ENCODE results near the gene KCP.

KCP gene

DNA sequence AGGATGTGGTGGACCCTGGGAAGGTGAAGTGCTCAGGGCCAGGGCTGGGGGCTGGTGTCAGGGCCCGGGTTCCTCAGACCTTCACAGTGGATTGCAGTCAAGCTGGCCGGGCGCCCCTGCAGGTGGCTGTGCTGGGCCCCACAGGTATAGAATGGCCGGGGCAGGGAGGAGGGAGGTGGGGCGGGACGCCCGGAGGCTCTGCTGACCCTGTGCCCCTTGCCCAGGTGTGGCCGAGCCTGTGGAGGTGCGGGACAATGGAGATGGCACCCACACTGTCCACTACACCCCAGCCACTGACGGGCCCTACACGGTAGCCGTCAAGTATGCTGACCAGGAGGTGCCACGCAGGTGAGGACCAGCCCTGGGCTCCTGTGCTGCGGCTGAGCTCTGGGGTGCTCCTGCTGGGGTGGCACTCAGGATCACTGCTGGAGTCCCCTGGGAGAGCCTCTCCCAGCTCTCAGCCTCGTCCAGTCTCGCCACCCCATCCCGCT is 62.7 kb downstream of the KCP start:
- H3K27me3 ChIP-seq (ENCODE audit: insufficient read depth, poor library complexity, severe bottlenecking), result no peaks in the 10 kb centered on the region
- no peak overlapping the region for H3K4me3 ChIP-seq (replicated peaks; ENCODE audit: insufficient read depth, low read length)
- H3K27ac ChIP-seq (replicated peaks), result no peak overlapping the region
- no peak for DNase-seq (ENCODE audit: low read depth in 1 of 2, low spot score in 1 of 2)
- no peak for TF ChIP-seq POLR2AphosphoS5 (IDR thresholded peaks at IDR 0.05; ENCODE audit: low read depth)
- no peak for TF ChIP-seq SPI1 (IDR thresholded peaks at IDR 0.05; ENCODE audit: borderline replicate concordance, low read depth)
- TF ChIP-seq GABPA (IDR thresholded peaks at IDR 0.05; ENCODE audit: low read depth), result no peak
- TF ChIP-seq, protein P1, sequence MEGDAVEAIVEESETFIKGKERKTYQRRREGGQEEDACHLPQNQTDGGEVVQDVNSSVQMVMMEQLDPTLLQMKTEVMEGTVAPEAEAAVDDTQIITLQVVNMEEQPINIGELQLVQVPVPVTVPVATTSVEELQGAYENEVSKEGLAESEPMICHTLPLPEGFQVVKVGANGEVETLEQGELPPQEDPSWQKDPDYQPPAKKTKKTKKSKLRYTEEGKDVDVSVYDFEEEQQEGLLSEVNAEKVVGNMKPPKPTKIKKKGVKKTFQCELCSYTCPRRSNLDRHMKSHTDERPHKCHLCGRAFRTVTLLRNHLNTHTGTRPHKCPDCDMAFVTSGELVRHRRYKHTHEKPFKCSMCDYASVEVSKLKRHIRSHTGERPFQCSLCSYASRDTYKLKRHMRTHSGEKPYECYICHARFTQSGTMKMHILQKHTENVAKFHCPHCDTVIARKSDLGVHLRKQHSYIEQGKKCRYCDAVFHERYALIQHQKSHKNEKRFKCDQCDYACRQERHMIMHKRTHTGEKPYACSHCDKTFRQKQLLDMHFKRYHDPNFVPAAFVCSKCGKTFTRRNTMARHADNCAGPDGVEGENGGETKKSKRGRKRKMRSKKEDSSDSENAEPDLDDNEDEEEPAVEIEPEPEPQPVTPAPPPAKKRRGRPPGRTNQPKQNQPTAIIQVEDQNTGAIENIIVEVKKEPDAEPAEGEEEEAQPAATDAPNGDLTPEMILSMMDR (IDR thresholded peaks at IDR 0.05; ENCODE audit: insufficient read depth, low read length), result no peak
- TF ChIP-seq, protein P2, sequence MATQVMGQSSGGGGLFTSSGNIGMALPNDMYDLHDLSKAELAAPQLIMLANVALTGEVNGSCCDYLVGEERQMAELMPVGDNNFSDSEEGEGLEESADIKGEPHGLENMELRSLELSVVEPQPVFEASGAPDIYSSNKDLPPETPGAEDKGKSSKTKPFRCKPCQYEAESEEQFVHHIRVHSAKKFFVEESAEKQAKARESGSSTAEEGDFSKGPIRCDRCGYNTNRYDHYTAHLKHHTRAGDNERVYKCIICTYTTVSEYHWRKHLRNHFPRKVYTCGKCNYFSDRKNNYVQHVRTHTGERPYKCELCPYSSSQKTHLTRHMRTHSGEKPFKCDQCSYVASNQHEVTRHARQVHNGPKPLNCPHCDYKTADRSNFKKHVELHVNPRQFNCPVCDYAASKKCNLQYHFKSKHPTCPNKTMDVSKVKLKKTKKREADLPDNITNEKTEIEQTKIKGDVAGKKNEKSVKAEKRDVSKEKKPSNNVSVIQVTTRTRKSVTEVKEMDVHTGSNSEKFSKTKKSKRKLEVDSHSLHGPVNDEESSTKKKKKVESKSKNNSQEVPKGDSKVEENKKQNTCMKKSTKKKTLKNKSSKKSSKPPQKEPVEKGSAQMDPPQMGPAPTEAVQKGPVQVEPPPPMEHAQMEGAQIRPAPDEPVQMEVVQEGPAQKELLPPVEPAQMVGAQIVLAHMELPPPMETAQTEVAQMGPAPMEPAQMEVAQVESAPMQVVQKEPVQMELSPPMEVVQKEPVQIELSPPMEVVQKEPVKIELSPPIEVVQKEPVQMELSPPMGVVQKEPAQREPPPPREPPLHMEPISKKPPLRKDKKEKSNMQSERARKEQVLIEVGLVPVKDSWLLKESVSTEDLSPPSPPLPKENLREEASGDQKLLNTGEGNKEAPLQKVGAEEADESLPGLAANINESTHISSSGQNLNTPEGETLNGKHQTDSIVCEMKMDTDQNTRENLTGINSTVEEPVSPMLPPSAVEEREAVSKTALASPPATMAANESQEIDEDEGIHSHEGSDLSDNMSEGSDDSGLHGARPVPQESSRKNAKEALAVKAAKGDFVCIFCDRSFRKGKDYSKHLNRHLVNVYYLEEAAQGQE (IDR thresholded peaks at IDR 0.05; ENCODE audit: insufficient replicate concordance, low read depth), result no peak

DNA sequence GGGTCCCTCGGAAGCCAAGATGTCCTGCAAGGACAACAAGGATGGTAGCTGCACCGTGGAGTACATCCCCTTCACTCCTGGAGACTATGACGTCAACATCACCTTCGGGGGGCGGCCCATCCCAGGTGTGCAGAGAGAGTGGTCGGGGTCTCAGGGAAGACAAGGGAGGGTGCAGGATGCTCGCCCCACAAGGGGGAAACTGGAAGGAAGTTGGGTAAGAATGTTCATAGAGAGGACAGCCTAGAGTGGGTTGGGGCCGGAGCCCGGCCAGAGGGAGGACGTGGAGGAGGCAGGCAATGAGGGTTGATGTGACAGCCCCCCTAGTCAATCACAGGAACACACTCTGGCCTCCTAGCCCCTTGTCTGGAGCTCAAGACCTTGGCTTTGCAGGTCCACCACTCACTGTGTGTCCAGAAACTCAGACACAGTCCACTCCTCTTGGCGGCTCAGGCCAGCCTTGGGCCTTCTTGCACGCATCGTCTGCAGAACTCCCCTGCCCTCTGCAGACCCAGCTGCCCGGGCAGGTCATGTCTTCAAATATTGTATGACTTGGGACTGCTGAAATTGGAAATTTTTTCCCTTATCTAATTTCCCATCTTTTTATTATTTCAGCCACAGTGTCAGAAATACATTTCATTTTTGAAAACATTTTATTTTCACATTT is 63.6 kb downstream of the KCP start:
- no peaks in the 10 kb centered on the region for H3K27me3 ChIP-seq (ENCODE audit: insufficient read depth, poor library complexity, severe bottlenecking)
- H3K27ac ChIP-seq (replicated peaks), result no peak overlapping the region
- TF ChIP-seq, protein P1 (IDR thresholded peaks at IDR 0.05; ENCODE audit: insufficient read depth, low read length), result no peak
- TF ChIP-seq GABPA (IDR thresholded peaks at IDR 0.05; ENCODE audit: low read depth) (no peak), POLR2AphosphoS5 (IDR thresholded peaks at IDR 0.05; ENCODE audit: low read depth) (no peak), SPI1 (IDR thresholded peaks at IDR 0.05; ENCODE audit: borderline replicate concordance, low read depth) (no peak)
- TF ChIP-seq, protein P2 (IDR thresholded peaks at IDR 0.05; ENCODE audit: insufficient replicate concordance, low read depth), result no peak
- no peak for DNase-seq (ENCODE audit: low read depth in 1 of 2, low spot score in 1 of 2)
- no peak overlapping the region for H3K4me3 ChIP-seq (replicated peaks; ENCODE audit: insufficient read depth, low read length)

DNA sequence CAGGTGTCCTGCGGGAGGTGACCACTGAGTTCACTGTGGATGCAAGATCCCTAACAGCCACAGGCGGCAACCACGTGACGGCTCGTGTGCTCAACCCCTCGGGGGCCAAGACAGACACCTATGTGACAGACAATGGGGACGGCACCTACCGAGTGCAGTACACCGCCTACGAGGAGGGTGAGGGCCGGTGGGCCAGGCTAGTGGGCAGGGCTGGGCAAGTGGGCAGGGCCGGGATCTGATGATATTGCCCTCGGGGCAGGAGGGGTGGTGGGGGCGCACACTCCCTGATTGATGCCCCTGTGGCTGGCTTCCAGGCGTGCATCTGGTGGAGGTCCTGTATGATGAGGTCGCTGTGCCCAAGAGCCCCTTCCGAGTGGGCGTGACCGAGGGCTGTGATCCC is 64.5 kb downstream of the KCP start:
- Histone ChIP-seq H3K4me3 (replicated peaks; ENCODE audit: insufficient read depth, low read length) (no peak overlapping the region), H3K27ac (replicated peaks) (no peak overlapping the region), H3K27me3 (ENCODE audit: insufficient read depth, poor library complexity, severe bottlenecking) (no peaks in the 10 kb centered on the region)
- no peak for DNase-seq (ENCODE audit: low read depth in 1 of 2, low spot score in 1 of 2)
- TF ChIP-seq GABPA (IDR thresholded peaks at IDR 0.05; ENCODE audit: low read depth) (no peak), POLR2AphosphoS5 (IDR thresholded peaks at IDR 0.05; ENCODE audit: low read depth) (no peak), SPI1 (IDR thresholded peaks at IDR 0.05; ENCODE audit: borderline replicate concordance, low read depth) (no peak)
- TF ChIP-seq, protein P1 (IDR thresholded peaks at IDR 0.05; ENCODE audit: insufficient read depth, low read length), result no peak
- TF ChIP-seq, protein P2 (IDR thresholded peaks at IDR 0.05; ENCODE audit: insufficient replicate concordance, low read depth), result no peak
